Body of pancreas (tissue), 4 donors: Measurements from ENCODE around the gene HRH1. TPM values are rescaled to one million over a fixed set of nuclear protein-coding genes. Genes with fewer than 3 reads are reported as not detected.

ENCODE experiments used
- ATAC-seq: fragments of 150-250 bp; one replicate; pipeline ENCODE4 v1.9.1; 2016
- DNase-seq, 4 donors: peaks; one replicate each; pipeline ENCODE4 v3.0.0-alpha.2; 2019
- H3K27ac ChIP-seq, 4 donors: fragments of 200-600 bp; sonication (generic); 1 replicate in 3 of 4; 2 replicates in 1 of 4; pipeline versions ENCODE4 v1.5.1 to v1.6.1; 2016 to 2019; ENCODE audit warnings: mild to moderate bottlenecking in 1 of 4, mixed read lengths in 1 of 4, moderate library complexity in 1 of 4
- H3K27me3 ChIP-seq, 2 donors: fragments of 200-600 bp; sonication (generic); one replicate each; pipeline ENCODE4 v1.6.0; 2016; ENCODE audit warnings: mild to moderate bottlenecking in 1 of 2
- H3K36me3 ChIP-seq, 2 donors: fragments of 200-600 bp; sonication (generic); replicated peaks in 1 of 2; 2 replicates each; pipeline ENCODE4 v1.5.1; 2016; ENCODE audit warnings: low read depth in 2 of 2; ENCODE audit not compliant: insufficient read depth in 1 of 2
- H3K4me1 ChIP-seq: fragments of 200-600 bp; sonication (generic); one replicate; pipeline ENCODE4 v1.6.0; 2016
- H3K4me3 ChIP-seq, 2 donors: fragments of 200-600 bp; sonication (generic); 1 replicate in 1 of 2; 2 replicates in 1 of 2; pipeline ENCODE4 v1.5.1; 2016 to 2019
- H3K9me3 ChIP-seq, 3 donors: fragments of 200-600 bp; sonication (generic); 1 replicate in 2 of 3; 2 replicates in 1 of 3; pipeline ENCODE4 v1.5.1; 2016
- CTCF ChIP-seq, 7 experiments: fragments of 450-650 bp in 4 of 7; fragments of 200-600 bp in 3 of 7; sonication (generic) in 3 of 7; IDR thresholded peaks; one replicate each; pipeline ENCODE4 v1.5.1; 2016 to 2019; ENCODE audit warnings: antibody characterized with exemption in 7 of 7
- POLR2A ChIP-seq, 3 donors: fragments of 450-650 bp; IDR thresholded peaks; one replicate each; pipeline ENCODE4 v1.6.1; 2016; ENCODE audit warnings: antibody characterized with exemption in 3 of 3, mild to moderate bottlenecking in 2 of 3
- WGBS, 2 donors: methylation state at CpG; one replicate each; pipeline ENCODE4 v1.1.5; 2017; 5-methylcytosine and 5-hydroxymethylcytosine counted together
- intact Hi-C: fragments of 100-400 bp; cut with DNase I; formaldehyde crosslinking; loops from one replicate; pipeline ENCODE4 v1.15.1; 2023
- total RNA-seq, 2 donors: library from RNA; depleted of rRNA; stranded (reverse); fragments of >200 nt; gene quantifications; one replicate each; pipeline ENCODE4 v1.1.0, GENCODE V29; 2016

Gene HRH1
- total RNA-seq, 2 donors from 2014 or later: 0.66 to 0.78 TPM

- Histone ChIP-seq H3K9me3 (no peaks in the 10 kb centered on the region), H3K4me1 (no peaks in the 10 kb centered on the region), H3K27ac (no peak overlapping the region), H3K36me3 (no peaks in the 10 kb centered on the region), H3K27me3 (no peaks in the 10 kb centered on the region), H3K4me3 (no peak overlapping the region)
- no peak for TF ChIP-seq POLR2A (IDR thresholded peaks at IDR 0.05)
- no peak for TF ChIP-seq CTCF (IDR thresholded peaks at IDR 0.05)
- ATAC-seq (no peak), DNase-seq (no peak)
- WGBS, 2 donors: 37 to 38% methylated on average over 7 to 8 of the region's 8 CpGs
- intact Hi-C loops: no loop called here
Measured at GRCh38 chr3:11118181-11118682, 36.1 kb upstream of the HRH1 start.

DNA sequence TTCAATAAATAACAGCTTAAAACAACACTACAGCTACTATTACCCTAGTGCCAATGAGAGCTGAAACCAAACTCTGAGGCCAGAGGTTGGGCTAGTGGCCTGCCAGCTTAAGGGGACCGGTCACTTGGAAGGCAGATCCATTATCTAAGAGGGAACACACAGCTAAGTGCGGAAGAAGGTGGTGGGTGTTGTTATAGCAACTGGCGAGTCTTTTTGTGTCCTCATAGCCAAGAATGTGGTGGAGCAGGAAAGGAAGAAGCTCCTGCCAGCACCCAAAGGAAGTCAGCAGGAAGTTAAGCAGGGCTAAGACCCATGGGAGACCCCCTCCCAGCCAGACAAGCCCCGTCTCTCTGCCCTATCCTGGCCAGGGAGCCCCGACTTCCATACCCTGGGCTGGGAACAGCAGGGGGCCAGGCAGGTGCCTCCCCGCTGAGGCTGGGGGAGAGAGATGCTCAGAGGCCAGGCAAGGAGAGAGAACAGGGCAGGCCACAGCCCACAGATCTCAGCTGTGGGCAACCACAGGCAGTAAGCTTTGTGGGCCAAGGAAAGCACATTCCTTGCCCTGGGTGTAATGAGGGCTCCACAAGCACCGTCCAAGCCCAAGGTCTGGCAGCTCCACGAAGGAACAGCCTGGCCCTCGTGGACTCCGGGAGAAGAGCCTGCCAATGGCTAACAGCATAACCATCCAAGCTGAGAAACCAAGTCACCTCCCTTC, 34.0 kb upstream of the HRH1 start:
- Histone ChIP-seq H3K4me1 (no peaks in the 10 kb centered on the region), H3K36me3 (no peaks in the 10 kb centered on the region), H3K27ac (no peak overlapping the region), H3K4me3 (no peak overlapping the region), H3K27me3 (no peaks in the 10 kb centered on the region), H3K9me3 (no peaks in the 10 kb centered on the region)
- TF ChIP-seq POLR2A (IDR thresholded peaks at IDR 0.05) (no peak), CTCF (IDR thresholded peaks at IDR 0.05) (no peak)
- WGBS, 2 donors: 51 to 65% methylated on average over 10 of the region's 10 CpGs
- intact Hi-C loops: no loop called here
- no peak for DNase-seq
- ATAC-seq: no peak

GRCh38 chr3:11126653-11127052, 27.6 kb upstream of the HRH1 start:
- no peak overlapping the region for H3K27ac ChIP-seq
- no peaks in the 10 kb centered on the region for H3K36me3 ChIP-seq
- H3K4me3 ChIP-seq: no peak overlapping the region
- WGBS, 2 donors: 66 to 73% methylated on average over 5 to 10 of the region's 10 CpGs
- no peak for DNase-seq
- no peak for ATAC-seq
- no peaks in the 10 kb centered on the region for H3K9me3 ChIP-seq
- no peaks in the 10 kb centered on the region for H3K4me1 ChIP-seq
- intact Hi-C loops: no loop called here
- no peaks in the 10 kb centered on the region for H3K27me3 ChIP-seq
- TF ChIP-seq POLR2A (IDR thresholded peaks at IDR 0.05): no peak
- no peak for TF ChIP-seq CTCF (IDR thresholded peaks at IDR 0.05)

DNA sequence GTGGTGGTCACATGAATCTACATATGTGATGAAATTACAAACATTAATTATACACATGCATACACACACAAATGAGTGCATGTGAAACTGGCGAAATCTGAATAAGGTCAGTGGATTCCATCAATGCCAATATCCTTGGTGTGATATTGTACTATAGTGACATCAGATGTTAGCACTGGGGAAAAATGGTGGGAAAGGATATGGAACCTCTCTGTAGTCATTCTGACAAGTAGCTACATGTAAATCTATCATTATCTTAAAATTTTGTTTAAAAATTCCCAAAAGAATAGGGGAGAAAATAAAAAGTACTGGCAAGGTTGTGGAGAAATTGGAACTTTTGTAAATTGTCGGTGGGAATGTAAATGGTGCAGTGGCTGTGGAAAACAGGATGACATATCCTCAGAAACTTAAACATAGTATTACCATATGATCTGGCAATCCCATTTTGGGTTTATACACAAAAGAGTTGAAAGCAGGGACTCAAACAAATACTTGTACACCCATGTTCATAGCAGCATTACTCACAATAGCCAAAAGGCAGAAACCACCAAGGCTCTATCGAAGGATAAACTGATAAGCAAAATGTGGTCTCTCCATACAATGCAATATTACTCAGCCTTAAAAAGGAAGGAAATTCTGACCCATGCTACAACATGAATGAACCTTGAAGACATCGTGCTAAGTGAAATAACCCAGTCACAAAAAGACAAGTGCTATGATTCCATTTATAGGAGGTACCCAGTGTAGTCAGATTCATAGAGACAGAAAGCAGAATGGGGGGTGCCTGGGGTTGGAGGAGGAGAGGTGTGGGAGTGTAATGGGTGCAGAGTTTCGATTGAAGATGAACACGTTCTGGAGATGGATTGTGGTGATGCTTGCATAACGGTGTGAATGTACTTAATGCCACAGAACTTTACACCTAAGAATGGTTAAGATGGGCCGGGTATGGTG, 25.3 kb upstream of the HRH1 start:
- no peaks in the 10 kb centered on the region for H3K4me1 ChIP-seq
- TF ChIP-seq POLR2A (IDR thresholded peaks at IDR 0.05) (no peak), CTCF (IDR thresholded peaks at IDR 0.05) (no peak)
- 69 to 73% methylated on average over 8 of the region's 8 CpGs for WGBS, 2 donors

More for the DNA sequence above, 25.3 kb upstream of the HRH1 start:
- no peak overlapping the region for H3K27ac ChIP-seq
- DNase-seq (no peak), ATAC-seq (no peak)
- intact Hi-C loops: no loop called here
- no peaks in the 10 kb centered on the region for H3K27me3 ChIP-seq
- no peaks in the 10 kb centered on the region for H3K9me3 ChIP-seq
- no peaks in the 10 kb centered on the region for H3K36me3 ChIP-seq
- no peak overlapping the region for H3K4me3 ChIP-seq
